NT2/D1 (cell line): ENCODE results near the gene CACNA2D2.

Experiments
- SUZ12 ChIP-seq: IDR thresholded peaks from 2 replicates; pipeline ENCODE4 v1.6.1; 2011; ENCODE audit not compliant: insufficient read length, insufficient read depth; ENCODE audit errors: extremely low read depth
- YY1 ChIP-seq: IDR thresholded peaks from 2 replicates; pipeline ENCODE4 v1.6.1; 2011; ENCODE audit not compliant: insufficient read length, insufficient read depth
- ZNF274 ChIP-seq: IDR thresholded peaks from 2 replicates; pipeline ENCODE4 v1.6.1; 2011; ENCODE audit warnings: mild to moderate bottlenecking, low read depth, low read length

DNA sequence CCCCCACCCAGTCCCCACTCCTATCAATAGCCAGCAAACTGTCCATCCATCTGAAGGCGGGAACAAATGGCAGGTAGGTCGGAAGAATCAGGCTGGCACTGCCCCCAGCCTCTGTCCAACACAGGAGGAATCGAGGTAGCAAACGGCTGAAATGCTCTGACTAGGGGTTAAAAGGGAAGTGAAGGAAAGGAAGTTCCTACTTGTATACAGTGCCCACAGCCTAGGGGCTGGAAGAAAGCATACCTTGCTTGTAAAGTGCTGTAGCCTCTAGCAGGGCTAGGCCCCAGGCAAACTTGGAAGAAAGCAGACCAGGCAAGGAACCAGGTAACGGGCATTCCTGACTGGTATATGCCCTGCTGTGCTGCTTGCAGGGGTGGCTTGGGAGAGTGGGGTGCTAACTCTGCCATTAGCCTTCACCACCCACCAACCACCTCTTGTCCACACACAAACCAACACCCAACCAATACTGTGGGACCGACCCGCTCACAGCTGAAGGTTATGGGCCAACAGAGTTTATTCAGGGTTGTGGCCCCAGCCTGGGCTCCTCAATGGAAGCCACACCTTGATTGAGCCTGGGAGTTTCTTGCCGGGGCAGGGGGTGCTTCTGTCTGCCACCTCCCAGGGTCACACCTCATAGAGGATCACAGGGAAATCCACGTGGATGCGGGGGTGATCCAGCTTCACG is 177.8 kb downstream of the CACNA2D2 start:
- TF ChIP-seq YY1 (no peak), ZNF274 (no peak), SUZ12 (no peak)
